Measurements from ENCODE around the gene SKAP2.

- TF ChIP-seq, protein P1, sequence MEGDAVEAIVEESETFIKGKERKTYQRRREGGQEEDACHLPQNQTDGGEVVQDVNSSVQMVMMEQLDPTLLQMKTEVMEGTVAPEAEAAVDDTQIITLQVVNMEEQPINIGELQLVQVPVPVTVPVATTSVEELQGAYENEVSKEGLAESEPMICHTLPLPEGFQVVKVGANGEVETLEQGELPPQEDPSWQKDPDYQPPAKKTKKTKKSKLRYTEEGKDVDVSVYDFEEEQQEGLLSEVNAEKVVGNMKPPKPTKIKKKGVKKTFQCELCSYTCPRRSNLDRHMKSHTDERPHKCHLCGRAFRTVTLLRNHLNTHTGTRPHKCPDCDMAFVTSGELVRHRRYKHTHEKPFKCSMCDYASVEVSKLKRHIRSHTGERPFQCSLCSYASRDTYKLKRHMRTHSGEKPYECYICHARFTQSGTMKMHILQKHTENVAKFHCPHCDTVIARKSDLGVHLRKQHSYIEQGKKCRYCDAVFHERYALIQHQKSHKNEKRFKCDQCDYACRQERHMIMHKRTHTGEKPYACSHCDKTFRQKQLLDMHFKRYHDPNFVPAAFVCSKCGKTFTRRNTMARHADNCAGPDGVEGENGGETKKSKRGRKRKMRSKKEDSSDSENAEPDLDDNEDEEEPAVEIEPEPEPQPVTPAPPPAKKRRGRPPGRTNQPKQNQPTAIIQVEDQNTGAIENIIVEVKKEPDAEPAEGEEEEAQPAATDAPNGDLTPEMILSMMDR (IDR thresholded peaks at IDR 0.05): no peak
- no peak for TF ChIP-seq POLR2A (IDR thresholded peaks at IDR 0.05)
Observed at GRCh38 chr7:26639111-26639510, 225.3 kb downstream of the SKAP2 start.
